Stimulated activated memory B cell treated with anti-CD40 and anti-IgM and Interleukin-4, amounts not matched to agents 10 μg/mL and 1 μg/mL and 100 μg/mL, for 72 hours (primary cell): Measurements from ENCODE around the gene ASXL1.
A peak's percentile ranks its signal among the peaks of the same experiment; 100 is the strongest.
"Not testable (repeated sequence)": the region's sequence is repeated elsewhere in the genome, so short reads cannot be mapped to it uniquely, and the experiment has no call there.

Source experiments
- ATAC-seq: fragments of 150-1000 bp; cut with Tn5 transposase; 2 replicates; pipeline ENCODE4 v1.10.0; 2021
- H3K27ac Mint-ChIP-seq: one replicate; pipeline ENCODE4 v1.8.0; 2022; ENCODE audit warnings: mild to moderate bottlenecking, mixed read lengths
- H3K27me3 Mint-ChIP-seq: one replicate; pipeline ENCODE4 v1.8.0; 2022; ENCODE audit warnings: mixed read lengths
- H3K36me3 Mint-ChIP-seq: one replicate; pipeline ENCODE4 v1.8.0; 2022; ENCODE audit warnings: mixed read lengths
- H3K4me1 Mint-ChIP-seq: one replicate; pipeline ENCODE4 v1.8.0; 2022; ENCODE audit warnings: mixed read lengths
- H3K4me3 Mint-ChIP-seq: one replicate; pipeline ENCODE4 v1.8.0; 2022; ENCODE audit warnings: mild to moderate bottlenecking, moderate library complexity, mixed read lengths
- H3K9me3 Mint-ChIP-seq: one replicate; pipeline ENCODE4 v1.8.0; 2022; ENCODE audit warnings: mixed read lengths

The ASXL1 gene

GRCh38 chr20:32365564-32365963 lies 7.4 kb downstream of the ASXL1 start:
- Mint-ChIP-seq H3K4me3 (no peak overlapping the region), H3K27me3 (no peaks in the 10 kb centered on the region), H3K27ac (peak overlapping the region; percentile 17), H3K36me3 (peaks cover 14% of the 10 kb centered on the region), H3K4me1 (peaks cover 86% of the 10 kb centered on the region), H3K9me3 (no peaks in the 10 kb centered on the region)
- no peak for ATAC-seq

GRCh38 chr20:32366380-32366779 lies 8.2 kb downstream of the ASXL1 start:
- Mint-ChIP-seq H3K4me1 (peaks cover 78% of the 10 kb centered on the region), H3K9me3 (no peaks in the 10 kb centered on the region), H3K36me3 (peaks cover 14% of the 10 kb centered on the region), H3K27ac (peak overlapping the region; percentile 17), H3K27me3 (no peaks in the 10 kb centered on the region), H3K4me3 (no peak overlapping the region)
- peak; percentile 65 for ATAC-seq

- peaks cover 59% of the 10 kb centered on the region for H3K4me1 Mint-ChIP-seq
- no peak overlapping the region for H3K4me3 Mint-ChIP-seq
- no peaks in the 10 kb centered on the region for H3K27me3 Mint-ChIP-seq
- ATAC-seq, result no peak
- H3K27ac Mint-ChIP-seq, result peak overlapping the region; percentile 17
- H3K36me3 Mint-ChIP-seq, result peaks cover 6% of the 10 kb centered on the region
- H3K9me3 Mint-ChIP-seq, result no peaks in the 10 kb centered on the region
Measured at GRCh38 chr20:32368323-32368722, 10.2 kb downstream of the ASXL1 start.

- Mint-ChIP-seq H3K4me3 (peak overlapping the region; percentile 28), H3K36me3 (peaks cover 6% of the 10 kb centered on the region), H3K4me1 (peaks cover 53% of the 10 kb centered on the region), H3K9me3 (no peaks in the 10 kb centered on the region), H3K27me3 (no peaks in the 10 kb centered on the region), H3K27ac (peak overlapping the region; percentile 49)
- peak; percentile 74 for ATAC-seq
Measured at GRCh38 chr20:32368925-32369324, 10.8 kb downstream of the ASXL1 start.

GRCh38 chr20:32370897-32371296 lies 12.8 kb downstream of the ASXL1 start:
- Mint-ChIP-seq H3K4me1 (peaks cover 33% of the 10 kb centered on the region), H3K27ac (no peak overlapping the region), H3K36me3 (peaks cover 6% of the 10 kb centered on the region), H3K4me3 (no peak overlapping the region), H3K27me3 (no peaks in the 10 kb centered on the region), H3K9me3 (no peaks in the 10 kb centered on the region)
- no peak for ATAC-seq

- H3K4me1 Mint-ChIP-seq, result peaks cover 4% of the 10 kb centered on the region
- H3K4me3 Mint-ChIP-seq, result no peak overlapping the region
- peaks cover 14% of the 10 kb centered on the region for H3K36me3 Mint-ChIP-seq
- H3K9me3 Mint-ChIP-seq, result no peaks in the 10 kb centered on the region
- no peaks in the 10 kb centered on the region for H3K27me3 Mint-ChIP-seq
- no peak for ATAC-seq
- no peak overlapping the region for H3K27ac Mint-ChIP-seq
Measured at GRCh38 chr20:32378461-32378860, 20.3 kb downstream of the ASXL1 start.

GRCh38 chr20:32380037-32380436 lies 21.9 kb downstream of the ASXL1 start:
- not testable (repeated sequence) for H3K27ac Mint-ChIP-seq, H3K9me3 Mint-ChIP-seq, ATAC-seq, H3K27me3 Mint-ChIP-seq, H3K4me3 Mint-ChIP-seq
- Mint-ChIP-seq H3K4me1 (peaks cover 18% of the 10 kb centered on the region), H3K36me3 (peaks cover 14% of the 10 kb centered on the region)

- Mint-ChIP-seq H3K4me3 (no peak overlapping the region), H3K36me3 (peaks cover 16% of the 10 kb centered on the region), H3K27me3 (no peaks in the 10 kb centered on the region), H3K27ac (no peak overlapping the region), H3K4me1 (peaks cover 25% of the 10 kb centered on the region), H3K9me3 (no peaks in the 10 kb centered on the region)
- ATAC-seq, result no peak
Measured at GRCh38 chr20:32380745-32381144, 22.6 kb downstream of the ASXL1 start.

- peaks cover 39% of the 10 kb centered on the region for H3K4me1 Mint-ChIP-seq
- H3K27me3 Mint-ChIP-seq, result no peaks in the 10 kb centered on the region
- no peak for ATAC-seq
- H3K27ac Mint-ChIP-seq, result no peak overlapping the region
- peaks cover 21% of the 10 kb centered on the region for H3K36me3 Mint-ChIP-seq
- H3K4me3 Mint-ChIP-seq, result no peak overlapping the region
- H3K9me3 Mint-ChIP-seq, result no peaks in the 10 kb centered on the region
Measured at GRCh38 chr20:32382102-32382950, 24.2 kb downstream of the ASXL1 start.

- Mint-ChIP-seq H3K4me1 (peaks cover 44% of the 10 kb centered on the region), H3K36me3 (peaks cover 18% of the 10 kb centered on the region), H3K27ac (peak overlapping the region; percentile 65)
- ATAC-seq, H3K4me3 Mint-ChIP-seq, H3K9me3 Mint-ChIP-seq, H3K27me3 Mint-ChIP-seq: not testable (repeated sequence)
Measured at GRCh38 chr20:32383441-32383840, 25.3 kb downstream of the ASXL1 start.

- peak overlapping the region; percentile 65 for H3K27ac Mint-ChIP-seq
- no peaks in the 10 kb centered on the region for H3K9me3 Mint-ChIP-seq
- no peak overlapping the region for H3K4me3 Mint-ChIP-seq
- H3K36me3 Mint-ChIP-seq, result peaks cover 13% of the 10 kb centered on the region
- H3K4me1 Mint-ChIP-seq, result peaks cover 54% of the 10 kb centered on the region
- H3K27me3 Mint-ChIP-seq, result no peaks in the 10 kb centered on the region
- ATAC-seq, result no peak
Measured at GRCh38 chr20:32385541-32385940, 27.4 kb downstream of the ASXL1 start.

- Mint-ChIP-seq H3K27me3 (no peaks in the 10 kb centered on the region), H3K4me1 (peaks cover 59% of the 10 kb centered on the region), H3K36me3 (peaks cover 18% of the 10 kb centered on the region), H3K4me3 (no peak overlapping the region), H3K9me3 (no peaks in the 10 kb centered on the region), H3K27ac (peak overlapping the region; percentile 65)
- ATAC-seq, result no peak
Measured at GRCh38 chr20:32386091-32386490, 28.0 kb downstream of the ASXL1 start.

- no peaks in the 10 kb centered on the region for H3K9me3 Mint-ChIP-seq
- H3K36me3 Mint-ChIP-seq, result peaks cover 28% of the 10 kb centered on the region
- ATAC-seq, result peak; percentile 57
- H3K4me3 Mint-ChIP-seq, result no peak overlapping the region
- H3K27ac Mint-ChIP-seq, result no peak overlapping the region
- no peaks in the 10 kb centered on the region for H3K27me3 Mint-ChIP-seq
- H3K4me1 Mint-ChIP-seq, result peaks cover 66% of the 10 kb centered on the region
Measured at GRCh38 chr20:32387252-32387651, 29.1 kb downstream of the ASXL1 start.

- Mint-ChIP-seq H3K4me1 (peaks cover 49% of the 10 kb centered on the region), H3K4me3 (no peak overlapping the region), H3K9me3 (peaks cover 6% of the 10 kb centered on the region), H3K27me3 (no peaks in the 10 kb centered on the region), H3K36me3 (peaks cover 57% of the 10 kb centered on the region), H3K27ac (peak overlapping the region; percentile 74)
- peak; percentile 48 for ATAC-seq
Measured at GRCh38 chr20:32391003-32391402, 32.9 kb downstream of the ASXL1 start.

- ATAC-seq, result no peak
Measured at GRCh38 chr20:32395066-32395465, 36.9 kb downstream of the ASXL1 start.

GRCh38 chr20:32396646-32397160 lies 38.6 kb downstream of the ASXL1 start:
- no peak overlapping the region for H3K4me3 Mint-ChIP-seq
- no peaks in the 10 kb centered on the region for H3K27me3 Mint-ChIP-seq
- H3K4me1 Mint-ChIP-seq, result peaks cover 35% of the 10 kb centered on the region
- peaks cover 68% of the 10 kb centered on the region for H3K36me3 Mint-ChIP-seq
- H3K9me3 Mint-ChIP-seq, result peaks cover 6% of the 10 kb centered on the region
- no peak overlapping the region for H3K27ac Mint-ChIP-seq
- no peak for ATAC-seq

More at GRCh38 chr20:32395066-32395465, 36.9 kb downstream of the ASXL1 start:
- peaks cover 37% of the 10 kb centered on the region for H3K4me1 Mint-ChIP-seq
- H3K36me3 Mint-ChIP-seq, result peaks cover 66% of the 10 kb centered on the region
- H3K27ac Mint-ChIP-seq, result no peak overlapping the region
- H3K27me3 Mint-ChIP-seq, result no peaks in the 10 kb centered on the region
- H3K9me3 Mint-ChIP-seq, result peaks cover 6% of the 10 kb centered on the region
- H3K4me3 Mint-ChIP-seq, result no peak overlapping the region
